Measurements from ENCODE around the gene STK40.

- TF ChIP-seq, protein P1, sequence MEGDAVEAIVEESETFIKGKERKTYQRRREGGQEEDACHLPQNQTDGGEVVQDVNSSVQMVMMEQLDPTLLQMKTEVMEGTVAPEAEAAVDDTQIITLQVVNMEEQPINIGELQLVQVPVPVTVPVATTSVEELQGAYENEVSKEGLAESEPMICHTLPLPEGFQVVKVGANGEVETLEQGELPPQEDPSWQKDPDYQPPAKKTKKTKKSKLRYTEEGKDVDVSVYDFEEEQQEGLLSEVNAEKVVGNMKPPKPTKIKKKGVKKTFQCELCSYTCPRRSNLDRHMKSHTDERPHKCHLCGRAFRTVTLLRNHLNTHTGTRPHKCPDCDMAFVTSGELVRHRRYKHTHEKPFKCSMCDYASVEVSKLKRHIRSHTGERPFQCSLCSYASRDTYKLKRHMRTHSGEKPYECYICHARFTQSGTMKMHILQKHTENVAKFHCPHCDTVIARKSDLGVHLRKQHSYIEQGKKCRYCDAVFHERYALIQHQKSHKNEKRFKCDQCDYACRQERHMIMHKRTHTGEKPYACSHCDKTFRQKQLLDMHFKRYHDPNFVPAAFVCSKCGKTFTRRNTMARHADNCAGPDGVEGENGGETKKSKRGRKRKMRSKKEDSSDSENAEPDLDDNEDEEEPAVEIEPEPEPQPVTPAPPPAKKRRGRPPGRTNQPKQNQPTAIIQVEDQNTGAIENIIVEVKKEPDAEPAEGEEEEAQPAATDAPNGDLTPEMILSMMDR (IDR thresholded peaks at IDR 0.05): no peak
- TF ChIP-seq POLR2AphosphoS5 (IDR thresholded peaks at IDR 0.05): no peak
These were observed 18.7 kb downstream of the STK40 start for GRCh38 chr1:36367066-36367465.
